CD4-positive, alpha-beta memory T cell (primary cell): Measurements from ENCODE around the gene PDILT. TPM values are rescaled to one million over a fixed set of nuclear protein-coding genes. Genes with fewer than 3 reads are reported as not detected.
"Not testable (repeated sequence)": the region's sequence is repeated elsewhere in the genome, so short reads cannot be mapped to it uniquely, and the experiment has no call there.

Source experiments
- CTCF ChIA-PET: fragments of 350-600 bp; sonication (Branson Sonifier 250); formaldehyde crosslinking; loops from one replicate; lab custom pipeline; 2021; ENCODE audit warnings: inconsistent platforms; ENCODE audit not compliant: partially characterized antibody; lab: Charles Lee
- POLR2A ChIA-PET: fragments of 350-600 bp; sonication (Branson Sonifier 250); formaldehyde crosslinking; loops from one replicate; lab custom pipeline; 2021; ENCODE audit not compliant: partially characterized antibody; lab: Charles Lee
- DNase-seq, 5 donors: peaks; one replicate each; pipeline versions ENCODE4 v3.0.0 to v3.0.0-alpha.2; 2020 to 2022; ENCODE audit warnings: mixed read lengths in 1 of 5
- H3K27ac ChIP-seq: one replicate; pipeline ENCODE4 v1.7.0; 2013; ENCODE audit warnings: low read depth, low read length
- H3K27me3 ChIP-seq: 2 replicates; pipeline ENCODE4 v1.7.0; 2013; ENCODE audit warnings: mild to moderate bottlenecking, low read length, moderate library complexity; ENCODE audit not compliant: insufficient read depth
- H3K36me3 ChIP-seq: 2 replicates; pipeline ENCODE4 v1.7.0; 2013; ENCODE audit warnings: mild to moderate bottlenecking, low read length, moderate library complexity; ENCODE audit not compliant: insufficient read depth
- H3K4me1 ChIP-seq: 2 replicates; pipeline ENCODE4 v1.7.0; 2013; ENCODE audit warnings: mild to moderate bottlenecking, low read length, moderate library complexity; ENCODE audit not compliant: insufficient read depth
- H3K4me3 ChIP-seq, 2 donors: one replicate each; pipeline ENCODE4 v1.7.0; 2013; ENCODE audit warnings: low read length in 2 of 2, mild to moderate bottlenecking in 1 of 2
- H3K9me3 ChIP-seq, 2 donors: one replicate each; pipeline ENCODE4 v1.7.0; 2013; ENCODE audit warnings: low read length in 2 of 2, control low read depth in 1 of 2; ENCODE audit not compliant: control insufficient read depth in 1 of 2
- H3K27ac Mint-ChIP-seq, 7 donors: one replicate each; pipeline ENCODE4 v1.8.0; 2020 to 2021; ENCODE audit warnings: mixed read lengths in 7 of 7, mild to moderate bottlenecking in 6 of 7, inconsistent platforms in 3 of 7, moderate library complexity in 3 of 7
- H3K27me3 Mint-ChIP-seq, 2 donors: one replicate each; pipeline ENCODE4 v1.8.0; 2020 to 2021; ENCODE audit warnings: mixed read lengths in 2 of 2
- H3K36me3 Mint-ChIP-seq, 2 donors: one replicate each; pipeline ENCODE4 v1.8.0; 2020 to 2021; ENCODE audit warnings: mixed read lengths in 2 of 2, inconsistent platforms in 1 of 2, mild to moderate bottlenecking in 1 of 2
- H3K4me1 Mint-ChIP-seq, 4 donors: one replicate each; pipeline ENCODE4 v1.8.0; 2020 to 2021; ENCODE audit warnings: mixed read lengths in 4 of 4, mild to moderate bottlenecking in 1 of 4
- H3K4me3 Mint-ChIP-seq, 8 donors: one replicate each; pipeline ENCODE4 v1.8.0; 2020 to 2021; ENCODE audit warnings: mixed read lengths in 8 of 8, mild to moderate bottlenecking in 7 of 8, moderate library complexity in 6 of 8, inconsistent platforms in 3 of 8
- H3K9me3 Mint-ChIP-seq, 8 donors: one replicate each; pipeline ENCODE4 v1.8.0; 2020 to 2021; ENCODE audit warnings: mixed read lengths in 8 of 8, mild to moderate bottlenecking in 5 of 8, inconsistent platforms in 3 of 8, moderate library complexity in 1 of 8
- intact Hi-C: fragments of 100-400 bp; cut with micrococcal nuclease; formaldehyde crosslinking; loops from one replicate; pipeline ENCODE4 v1.15.1; 2023
- polyA plus RNA-seq, 2 donors: library from polyadenylated mRNA; unstranded; fragments of 300-500 nt; fragmentation: Illumina TruSeq; gene quantifications; one replicate each; pipeline ENCODE4 v1.2.3, GENCODE V29; 2021
- total RNA-seq, 2 experiments: library from RNA; stranded (reverse); gene quantifications; one replicate each; pipeline ENCODE4 v1.2.3, GENCODE V29; 2021

Gene PDILT
- total and polyA plus RNA-seq, 4 experiments from 2014 or later: not detected

DNA sequence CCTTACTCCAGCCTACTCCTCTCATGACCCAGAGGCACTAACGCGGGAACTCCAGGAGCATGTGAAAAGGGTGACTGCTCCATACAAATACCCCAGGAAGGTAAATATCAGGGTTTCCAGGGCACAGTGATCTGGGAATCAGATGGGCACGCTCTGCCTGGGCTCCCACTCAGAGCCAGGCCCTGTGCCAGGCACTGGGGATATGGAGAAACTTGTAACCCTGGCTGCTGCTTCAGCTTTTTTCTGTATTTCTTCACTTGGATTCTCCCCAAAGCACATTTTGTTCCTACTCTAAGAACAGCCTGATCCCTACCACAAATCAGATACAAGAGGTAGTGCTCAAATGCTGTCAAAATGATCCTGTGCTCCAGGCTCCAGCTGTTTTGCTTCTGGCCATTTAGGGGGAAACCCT is 35.3 kb upstream of the PDILT start:
- H3K27me3 ChIP-seq, POLR2A ChIA-PET, DNase-seq, H3K36me3 ChIP-seq, H3K27ac ChIP-seq, H3K4me3 ChIP-seq, intact Hi-C loops, H3K4me1 ChIP-seq, H3K36me3 Mint-ChIP-seq, H3K4me3 Mint-ChIP-seq, H3K9me3 ChIP-seq, H3K4me1 Mint-ChIP-seq, H3K27me3 Mint-ChIP-seq, H3K9me3 Mint-ChIP-seq, CTCF ChIA-PET, H3K27ac Mint-ChIP-seq: not testable (repeated sequence)

DNA sequence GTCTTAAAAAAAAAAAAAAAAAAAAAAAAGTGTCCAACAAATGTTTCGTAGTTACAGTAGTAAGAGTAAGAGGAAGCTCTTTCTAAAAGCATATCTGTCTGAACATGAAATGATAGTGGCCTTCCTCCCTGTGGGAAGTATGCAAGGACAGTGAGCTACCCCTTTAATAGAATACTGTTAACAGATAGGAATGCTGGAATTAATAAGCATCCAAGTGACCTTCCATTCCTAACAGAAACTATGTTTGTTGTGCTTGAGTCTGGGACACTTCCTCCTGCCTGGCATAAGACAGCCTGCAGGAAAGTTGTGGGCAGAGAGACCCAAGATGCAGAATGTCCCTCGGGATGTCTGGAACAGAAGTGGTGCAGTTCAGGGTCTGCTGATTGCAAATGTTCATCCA is 34.4 kb upstream of the PDILT start:
- H3K27ac ChIP-seq, H3K4me3 Mint-ChIP-seq, intact Hi-C loops, H3K4me3 ChIP-seq, H3K27ac Mint-ChIP-seq, H3K4me1 ChIP-seq, H3K4me1 Mint-ChIP-seq, POLR2A ChIA-PET, H3K9me3 ChIP-seq, H3K27me3 ChIP-seq, DNase-seq, H3K9me3 Mint-ChIP-seq, H3K36me3 Mint-ChIP-seq, H3K27me3 Mint-ChIP-seq, CTCF ChIA-PET, H3K36me3 ChIP-seq: not testable (repeated sequence)

DNA sequence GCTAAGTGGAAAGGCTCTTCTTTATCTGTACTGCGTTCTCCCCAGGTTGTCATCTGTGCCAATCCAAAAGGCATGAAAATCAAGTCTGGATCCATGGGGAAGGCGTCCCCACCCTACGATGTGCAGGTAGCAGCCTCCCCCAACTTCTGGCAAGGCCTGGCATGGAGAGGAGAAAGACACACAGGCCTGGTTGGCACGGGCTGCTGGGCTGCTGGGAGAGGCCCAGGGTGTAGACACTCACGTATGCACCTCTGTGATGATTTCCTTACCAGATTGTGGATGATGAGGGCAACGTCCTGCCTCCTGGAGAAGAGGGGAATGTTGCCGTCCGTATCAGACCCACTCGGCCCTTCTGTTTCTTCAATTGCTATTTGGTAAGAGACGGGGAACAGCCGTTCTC is 26.4 kb upstream of the PDILT start:
- POLR2A ChIA-PET: no interaction called here
- CTCF ChIA-PET: no interaction called here
- no peak overlapping the region for H3K4me3 Mint-ChIP-seq
- Histone ChIP-seq H3K27ac (no peak overlapping the region), H3K36me3 (no peaks in the 10 kb centered on the region), H3K4me1 (no peaks in the 10 kb centered on the region), H3K4me3 (no peak overlapping the region), H3K9me3 (no peaks in the 10 kb centered on the region), H3K27me3 (no peaks in the 10 kb centered on the region)
- no peaks in the 10 kb centered on the region for H3K4me1 Mint-ChIP-seq
- no peak for DNase-seq
- H3K27me3 Mint-ChIP-seq: peaks cover 0 to 3% of the 10 kb centered on the region in 2 donors
- no peaks in the 10 kb centered on the region for H3K36me3 Mint-ChIP-seq
- peaks cover 0 to 1% (median 0%) of the 10 kb centered on the region in 8 donors for H3K9me3 Mint-ChIP-seq
- H3K27ac Mint-ChIP-seq: no peak overlapping the region
- intact Hi-C loops: no loop called here

DNA sequence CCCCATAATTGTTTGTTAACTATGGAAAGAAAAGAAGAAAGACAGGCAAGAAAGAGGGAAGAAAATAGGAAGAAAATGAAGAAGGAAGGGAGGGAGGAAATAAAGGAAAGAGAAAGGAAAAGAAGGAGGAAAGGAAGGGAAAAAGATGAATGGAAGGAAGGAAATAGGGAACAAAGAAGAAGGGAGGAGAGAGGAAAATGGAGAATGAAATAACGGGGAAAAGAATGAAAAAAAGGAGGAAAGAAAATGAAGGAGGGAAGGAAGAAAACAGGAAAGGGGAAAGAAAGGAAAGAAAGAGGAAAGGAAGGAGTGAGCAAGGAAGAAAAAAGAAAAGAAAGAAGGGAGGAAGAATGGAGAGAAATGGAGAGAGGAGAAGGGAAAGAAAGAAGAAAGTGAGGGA is 25.9 kb upstream of the PDILT start:
- H3K4me3 ChIP-seq, H3K36me3 Mint-ChIP-seq, H3K27me3 Mint-ChIP-seq, H3K9me3 ChIP-seq, H3K36me3 ChIP-seq, intact Hi-C loops, CTCF ChIA-PET, DNase-seq, H3K4me1 ChIP-seq, POLR2A ChIA-PET, H3K27ac Mint-ChIP-seq, H3K4me3 Mint-ChIP-seq, H3K4me1 Mint-ChIP-seq, H3K27me3 ChIP-seq, H3K9me3 Mint-ChIP-seq, H3K27ac ChIP-seq: not testable (repeated sequence)

DNA sequence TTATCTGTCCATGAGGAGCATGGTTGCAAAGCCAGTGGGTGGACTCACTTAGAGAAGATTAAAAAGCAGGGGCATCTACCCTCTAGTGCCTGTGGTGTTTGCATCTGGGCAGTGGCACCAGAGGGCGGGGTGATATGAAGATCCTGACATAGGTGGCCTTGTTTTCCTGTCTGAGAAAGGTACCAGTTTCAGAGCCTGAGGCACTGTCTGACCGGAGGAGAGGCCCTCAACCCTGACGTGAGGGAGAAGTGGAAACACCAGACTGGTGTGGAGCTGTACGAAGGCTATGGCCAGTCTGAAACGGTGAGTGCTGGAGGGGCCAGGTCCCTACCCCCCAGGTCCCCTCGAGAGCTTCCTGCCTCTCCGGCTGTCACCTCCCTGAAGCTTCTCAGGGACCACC is 25.0 kb upstream of the PDILT start:
- intact Hi-C loops, H3K4me3 Mint-ChIP-seq, POLR2A ChIA-PET, H3K9me3 ChIP-seq, H3K27ac ChIP-seq, H3K36me3 ChIP-seq, H3K27me3 ChIP-seq, DNase-seq, H3K27me3 Mint-ChIP-seq, CTCF ChIA-PET, H3K27ac Mint-ChIP-seq, H3K4me3 ChIP-seq, H3K4me1 ChIP-seq, H3K9me3 Mint-ChIP-seq, H3K36me3 Mint-ChIP-seq, H3K4me1 Mint-ChIP-seq: not testable (repeated sequence)

DNA sequence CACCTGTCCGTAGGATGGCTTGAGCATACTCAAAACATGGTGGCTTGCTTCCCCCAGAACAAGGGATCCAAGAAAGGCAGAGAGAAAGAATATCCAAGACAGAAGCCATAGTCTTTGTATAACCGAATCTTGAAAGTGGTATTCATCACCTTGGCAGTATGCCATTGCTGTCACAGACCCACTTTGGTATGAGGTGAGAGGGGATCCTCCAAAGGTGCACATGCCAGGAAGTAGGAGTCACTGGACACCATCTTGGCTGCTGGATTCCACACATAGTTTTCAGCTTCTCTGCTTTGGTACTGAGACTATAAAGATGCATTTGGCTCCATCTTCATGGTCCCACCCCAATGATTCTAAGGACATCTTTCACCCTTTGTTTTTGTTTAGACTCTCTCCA is 22.9 kb upstream of the PDILT start:
- H3K4me3 Mint-ChIP-seq, H3K4me1 ChIP-seq: not testable (repeated sequence)

DNA sequence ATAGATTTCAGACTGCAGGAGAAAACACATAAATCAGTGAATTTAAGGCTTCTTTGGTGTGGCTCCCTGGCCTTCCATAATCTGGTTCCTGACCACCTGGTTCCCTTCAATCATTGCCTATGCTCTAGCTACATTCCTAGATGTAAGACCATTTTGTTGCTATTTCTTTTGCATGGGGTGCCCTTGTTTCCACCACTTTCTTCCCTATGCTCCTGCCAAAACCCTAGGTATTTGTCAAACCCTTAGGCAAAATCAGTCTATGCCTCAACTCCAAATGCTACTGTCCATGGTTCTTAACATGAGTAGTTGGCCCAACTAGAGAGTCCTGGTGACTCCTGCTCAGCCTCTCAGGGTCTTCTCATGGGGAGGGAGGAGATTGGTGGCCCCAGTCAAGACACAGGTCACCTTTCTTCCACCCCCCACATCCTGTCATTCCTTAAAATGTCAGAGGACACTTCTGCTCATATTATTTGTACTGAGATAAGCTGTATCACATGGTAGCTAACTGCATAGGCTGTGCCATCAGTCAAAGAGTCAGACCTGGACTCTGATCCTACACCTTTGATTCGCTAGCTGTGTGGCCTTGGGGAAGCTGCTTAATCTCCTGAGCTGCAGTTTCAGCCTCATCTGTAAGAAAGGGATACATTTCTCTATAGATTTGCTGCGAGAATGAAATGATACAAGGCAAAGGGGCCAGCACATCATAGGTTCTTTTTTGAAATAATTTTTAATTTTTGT is 19.8 kb upstream of the PDILT start:
- Histone ChIP-seq H3K27me3 (no peaks in the 10 kb centered on the region), H3K9me3 (no peaks in the 10 kb centered on the region), H3K36me3 (no peaks in the 10 kb centered on the region), H3K4me3 (no peak overlapping the region), H3K27ac (no peak overlapping the region), H3K4me1 (no peaks in the 10 kb centered on the region)
- Mint-ChIP-seq H3K27ac (no peak overlapping the region), H3K36me3 (no peaks in the 10 kb centered on the region), H3K4me1 (no peaks in the 10 kb centered on the region), H3K4me3 (no peak overlapping the region), H3K27me3 (peaks cover 0 to 3% of the 10 kb centered on the region in 2 donors), H3K9me3 (peaks cover 0 to 2% (median 0%) of the 10 kb centered on the region in 8 donors)
- intact Hi-C loops: no loop called here
- ChIA-PET CTCF (no interaction called here), POLR2A (no interaction called here)
- DNase-seq: no peak

More for the DNA sequence above, 22.9 kb upstream of the PDILT start:
- H3K27me3 Mint-ChIP-seq, DNase-seq, H3K27me3 ChIP-seq, H3K27ac ChIP-seq, intact Hi-C loops, H3K9me3 Mint-ChIP-seq, H3K4me3 ChIP-seq, POLR2A ChIA-PET, H3K4me1 Mint-ChIP-seq, H3K9me3 ChIP-seq, H3K36me3 Mint-ChIP-seq, H3K27ac Mint-ChIP-seq, CTCF ChIA-PET, H3K36me3 ChIP-seq: not testable (repeated sequence)

DNA sequence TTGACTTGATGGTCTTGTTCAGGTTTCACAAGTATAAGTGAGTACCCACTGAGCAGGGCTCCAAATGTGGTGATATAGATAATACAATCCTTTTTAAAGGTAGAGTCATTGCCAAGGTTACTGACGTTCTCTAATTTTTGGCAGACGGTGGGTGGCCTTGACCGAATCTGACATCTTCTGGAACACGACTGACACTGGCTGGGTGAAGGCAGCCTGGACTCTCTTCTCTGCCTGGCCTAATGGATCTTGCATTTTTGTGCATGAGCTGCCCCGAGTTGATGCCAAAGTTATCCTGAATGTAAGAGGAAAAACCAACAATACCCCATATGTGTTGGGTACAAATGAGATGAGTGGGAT is 19.2 kb upstream of the PDILT start:
- H3K27ac Mint-ChIP-seq, H3K27me3 Mint-ChIP-seq, H3K9me3 Mint-ChIP-seq, POLR2A ChIA-PET, H3K9me3 ChIP-seq, DNase-seq, H3K4me1 ChIP-seq, intact Hi-C loops, H3K4me1 Mint-ChIP-seq, H3K27me3 ChIP-seq, H3K4me3 ChIP-seq, H3K36me3 Mint-ChIP-seq, H3K4me3 Mint-ChIP-seq, CTCF ChIA-PET, H3K27ac ChIP-seq, H3K36me3 ChIP-seq: not testable (repeated sequence)
